IMR-90 (cell line): ENCODE data around the gene PRPF8. TPM values are rescaled to one million over a fixed set of nuclear protein-coding genes. Genes with fewer than 3 reads are reported as not detected.

ENCODE experiments used
- ATAC-seq: fragments of 200-7000 bp; cut with Tn5 transposase; 2 replicates; pipeline ENCODE4 v1.9.1; 2020; ENCODE audit warnings: low read depth, mild to moderate bottlenecking, moderate library complexity
- BruUV-seq: library from RNA; stranded (reverse); fragments of 400-500 nt; replicated peaks from 2 replicates; lab custom pipeline; 2021; lab: Mats Ljungman, UMichigan
- CTCF ChIA-PET: fragments of 300-600 bp; formaldehyde crosslinking; extraction: SDS; loops from one replicate; lab custom pipeline; 2021; ENCODE audit warnings: antibody characterized with exemption; lab: Yijun Ruan, JAX
- POLR2A ChIA-PET: fragments of 300-600 bp; sonication (Branson Sonifier 250); formaldehyde crosslinking; loops from one replicate; lab custom pipeline; 2022; ENCODE audit warnings: antibody characterized with exemption; ENCODE audit not compliant: unreplicated experiment; lab: Charles Lee
- DNase-seq: peaks from one replicate; pipeline ENCODE4 v3.0.0; 2013
- H2AFZ ChIP-seq: replicated peaks from 2 replicates; pipeline ENCODE3; 2013; ENCODE audit warnings: low read length, mild to moderate bottlenecking; ENCODE audit not compliant: poor library complexity
- H2AK5ac ChIP-seq: 2 replicates; pipeline ENCODE4 v1.6.1; 2013; ENCODE audit warnings: low read depth, low read length, inconsistent platforms
- H2AK9ac ChIP-seq: replicated peaks from 2 replicates; pipeline ENCODE3; 2013; ENCODE audit warnings: mild to moderate bottlenecking, low read depth, low read length, moderate library complexity; ENCODE audit not compliant: poor library complexity
- H2BK120ac ChIP-seq: 2 replicates; pipeline ENCODE4 v1.6.1; 2013; ENCODE audit warnings: low read depth, low read length, inconsistent platforms
- H2BK15ac ChIP-seq: 3 replicates; pipeline ENCODE4 v1.6.1; 2013; ENCODE audit warnings: low read depth, low read length, inconsistent platforms
- H2BK20ac ChIP-seq: 2 replicates; pipeline ENCODE4 v1.6.1; 2013; ENCODE audit warnings: low read depth, mild to moderate bottlenecking, inconsistent platforms, low read length, moderate library complexity
- H2BK5ac ChIP-seq: 2 replicates; pipeline ENCODE4 v1.6.1; 2013; ENCODE audit warnings: mild to moderate bottlenecking, low read depth, low read length, inconsistent platforms; ENCODE audit not compliant: poor library complexity, severe bottlenecking
- H3K14ac ChIP-seq: replicated peaks from 2 replicates; pipeline ENCODE4 v1.6.1; 2013; ENCODE audit warnings: low read depth, low read length, inconsistent platforms
- H3K18ac ChIP-seq: 2 replicates; pipeline ENCODE4 v1.6.1; 2013; ENCODE audit warnings: low read depth, low read length, control low read depth
- H3K23ac ChIP-seq: 2 replicates; pipeline ENCODE4 v1.6.1; 2013; ENCODE audit warnings: low read depth, low read length, inconsistent platforms
- H3K27ac ChIP-seq: 2 replicates; pipeline ENCODE4 v1.5.1; 2013; ENCODE audit warnings: mild to moderate bottlenecking, control low read depth, low read length; ENCODE audit not compliant: insufficient read depth
- H3K27me3 ChIP-seq: 2 replicates; pipeline ENCODE4 v1.6.1; 2013; ENCODE audit warnings: low read length; ENCODE audit not compliant: control insufficient read depth, insufficient read depth
- H3K36me3 ChIP-seq: 2 replicates; pipeline ENCODE4 v1.6.1; 2013; ENCODE audit warnings: low read length, mixed read lengths; ENCODE audit not compliant: control insufficient read depth, insufficient read depth
- H3K4ac ChIP-seq: 2 replicates; pipeline ENCODE4 v1.6.1; 2013; ENCODE audit warnings: low read depth, low read length, inconsistent platforms
- H3K4me1 ChIP-seq: 2 replicates; pipeline ENCODE4 v1.6.1; 2013; ENCODE audit warnings: low read length, mixed read lengths; ENCODE audit not compliant: control insufficient read depth, insufficient read depth
- H3K4me2 ChIP-seq: 2 replicates; pipeline ENCODE4 v1.6.1; 2013; ENCODE audit warnings: low read depth, mild to moderate bottlenecking, control low read depth, low read length, moderate library complexity
- H3K4me3 ChIP-seq: 2 replicates; pipeline ENCODE4 v1.5.1; 2013; ENCODE audit warnings: low read depth, mild to moderate bottlenecking, control low read depth, low read length, moderate library complexity; ENCODE audit not compliant: insufficient read depth
- H3K56ac ChIP-seq: 2 replicates; pipeline ENCODE4 v1.6.1; 2013; ENCODE audit warnings: low read length, inconsistent platforms; ENCODE audit not compliant: insufficient read depth; ENCODE audit errors: extremely low read depth
- H3K79me1 ChIP-seq, 2 experiments: 2 replicates each; pipeline ENCODE4 v1.6.1; 2013; ENCODE audit warnings: low read length in 2 of 2, inconsistent platforms in 1 of 2, low read depth in 1 of 2
- H3K9ac ChIP-seq: 2 replicates; pipeline ENCODE4 v1.6.1; 2013; ENCODE audit warnings: low read depth, low read length, control low read depth
- H3K9me1 ChIP-seq: 2 replicates; pipeline ENCODE4 v1.6.1; 2013; ENCODE audit warnings: low read length, inconsistent platforms; ENCODE audit not compliant: insufficient read depth
- H3K9me3 ChIP-seq: 2 replicates; pipeline ENCODE4 v1.6.1; 2013; ENCODE audit warnings: low read length; ENCODE audit not compliant: control insufficient read depth, insufficient read depth
- H4K20me1 ChIP-seq: 2 replicates; pipeline ENCODE4 v1.6.1; 2013; ENCODE audit warnings: low read length, inconsistent platforms; ENCODE audit not compliant: insufficient read depth
- H4K5ac ChIP-seq: 2 replicates; pipeline ENCODE4 v1.6.1; 2013; ENCODE audit warnings: mild to moderate bottlenecking, low read depth, low read length, control low read depth
- H4K8ac ChIP-seq, 2 experiments: 2 replicates each; pipeline ENCODE4 v1.6.1; 2013; ENCODE audit warnings: low read depth in 2 of 2, low read length in 2 of 2, control low read depth in 1 of 2, inconsistent platforms in 1 of 2
- H4K91ac ChIP-seq: 2 replicates; pipeline ENCODE4 v1.6.1; 2013; ENCODE audit warnings: low read depth, low read length, inconsistent platforms; ENCODE audit not compliant: insufficient read depth
- ELK1 ChIP-seq: fragments of 150-350 bp; IDR thresholded peaks from 2 replicates; pipeline ENCODE4 v1.6.1; 2016; ENCODE audit warnings: low read depth, mild to moderate bottlenecking, low read length, moderate library complexity, borderline replicate concordance
- MAFK ChIP-seq: IDR thresholded peaks from 2 replicates; pipeline ENCODE4 v1.6.1; 2012; ENCODE audit warnings: low read depth, low read length, improper control_type of control experiment
- POLR2A ChIP-seq: IDR thresholded peaks from 2 replicates; pipeline ENCODE4 v1.6.1; 2012; ENCODE audit warnings: mild to moderate bottlenecking, low read depth, low read length
- RCOR1 ChIP-seq: IDR thresholded peaks from 2 replicates; pipeline ENCODE4 v1.6.1; 2012; ENCODE audit warnings: mild to moderate bottlenecking, low read length, improper control_type of control experiment; ENCODE audit not compliant: insufficient replicate concordance
- WGBS, 2 experiments: methylation state at CpG; one replicate each; pipeline versions ENCODE4 v1.1.5 to v1.1.7; 2013; ENCODE audit warnings: missing lambda C conversion rate in 2 of 2; ENCODE audit not compliant: insufficient read length in 1 of 2; ENCODE audit errors: extremely low coverage in 2 of 2; 5-methylcytosine and 5-hydroxymethylcytosine counted together
- dilution Hi-C: fragments of 300-500 bp; cut with HindIII; formaldehyde crosslinking; loops from one replicate; pipeline ENCODE4 v1.14.3; 2018; ENCODE audit warnings: low sequenced_read_pairs; ENCODE audit not compliant: unreplicated experiment
- in situ Hi-C: fragments of 300-500 bp; cut with MboI; formaldehyde crosslinking; loops from 3 replicates; pipeline ENCODE4 v1.14.3; 2019; ENCODE audit warnings: low sequenced_read_pairs, inconsistent platforms, mixed read lengths
- intact Hi-C: fragments of 100-400 bp; cut with micrococcal nuclease; formaldehyde crosslinking; loops from 2 replicates; pipeline ENCODE4 v1.10.0; 2022
- polyA plus RNA-seq, 3 experiments: library from polyadenylated mRNA; depleted of rRNA; stranded (reverse); fragments of >200 nt; gene quantifications; 2 replicates each; pipeline ENCODE4 v1.2.3, GENCODE V29; 2012; ENCODE audit warnings: low replicate concordance in 1 of 3
- total RNA-seq: library from RNA; depleted of rRNA; stranded (reverse); fragments of >200 nt; gene quantifications from 2 replicates; pipeline ENCODE4 v1.2.3, GENCODE V29; 2012

PRPF8 gene
- total and polyA plus RNA-seq, 2 of the 4 experiments (the other 2 are of a cell fraction): 141 to 160 TPM

DNA sequence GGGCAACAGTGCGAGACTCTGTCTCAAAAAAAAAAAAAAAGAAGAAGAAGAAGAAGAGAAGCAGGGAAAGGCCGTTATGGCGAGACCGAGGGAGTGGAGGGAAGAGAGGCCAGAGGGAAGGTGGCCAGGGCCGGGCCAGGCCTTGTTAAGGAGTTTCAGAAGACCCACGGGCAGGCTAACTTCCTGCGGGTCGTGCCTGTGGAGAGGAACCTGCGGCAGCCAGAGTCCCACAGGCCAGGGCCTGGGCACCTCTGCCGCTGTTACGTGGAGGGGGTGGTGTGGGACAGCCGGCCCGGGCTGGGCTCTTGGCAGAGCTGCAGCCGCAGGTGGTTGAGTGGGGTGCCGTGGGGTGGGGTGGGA, 45.3 kb upstream of the PRPF8 start:
- H2AK5ac ChIP-seq: no peak overlapping the region
- no peak overlapping the region for H3K4ac ChIP-seq
- no peaks in the 10 kb centered on the region for H3K9me3 ChIP-seq
- no peaks in the 10 kb centered on the region for H4K20me1 ChIP-seq
- no peak overlapping the region for H3K9ac ChIP-seq
- H3K36me3 ChIP-seq: peaks cover 34% of the 10 kb centered on the region; the same call in 1 of the 2 replicates
- no peak overlapping the region for H2BK5ac ChIP-seq
- no peaks in the 10 kb centered on the region for H3K27me3 ChIP-seq
- no peak overlapping the region for H2BK15ac ChIP-seq
- intact Hi-C loops (no loop called here), dilution Hi-C loops (no loop called here), in situ Hi-C loops (no loop called here)
- no peak overlapping the region for H3K27ac ChIP-seq
- H3K18ac ChIP-seq: no peak overlapping the region
- H2BK20ac ChIP-seq: no peak overlapping the region
- H3K23ac ChIP-seq: no peak overlapping the region
- peaks cover 10 to 26% of the 10 kb centered on the region in 2 experiments for H3K79me1 ChIP-seq
- no peak overlapping the region for H4K8ac ChIP-seq
- no peak overlapping the region for H3K4me3 ChIP-seq
- CTCF ChIA-PET: no interaction called here
- H3K56ac ChIP-seq: no peak overlapping the region
- peaks cover 7% of the 10 kb centered on the region for H3K9me1 ChIP-seq
- DNase-seq (no peak), ATAC-seq (no peak)
- H4K91ac ChIP-seq: no peak overlapping the region
- no peak overlapping the region for H4K5ac ChIP-seq
- H2AFZ ChIP-seq: no peak overlapping the region
- H2AK9ac ChIP-seq: no peak overlapping the region
- TF ChIP-seq ELK1 (no peak), POLR2A (no peak), RCOR1 (no peak), MAFK (no peak)
- H3K4me2 ChIP-seq: no peak overlapping the region
- peaks cover 5% of the 10 kb centered on the region for H3K4me1 ChIP-seq
- H2BK120ac ChIP-seq: no peak overlapping the region
- no peak overlapping the region for H3K14ac ChIP-seq
- WGBS, 2 experiments: 72% methylated on average over 5 of the region's 15 CpGs; no CpG with 5 or more reads in 1 of the 2 experiments
- POLR2A ChIA-PET: no interaction called here
- BruUV-seq: no TSS peak
